HEK293 (cell line): ENCODE results near the gene R3HDML.

Source experiments
- HIC1 ChIP-seq: fragments of 450-650 bp; formaldehyde crosslinking; IDR thresholded peaks from 2 replicates; pipeline ENCODE4 v1.5.1; 2016; ENCODE audit warnings: missing biosample characterization, missing genetic modification characterization
- KLF17 ChIP-seq: fragments of 450-650 bp; formaldehyde crosslinking; IDR thresholded peaks from 2 replicates; pipeline ENCODE4 v1.5.1; 2016; ENCODE audit warnings: missing biosample characterization, missing genetic modification characterization
- KLF7 ChIP-seq: fragments of 450-650 bp; formaldehyde crosslinking; IDR thresholded peaks from 2 replicates; pipeline ENCODE4 v1.5.1; 2016; ENCODE audit warnings: missing biosample characterization, missing genetic modification characterization, borderline replicate concordance
- KLF9 ChIP-seq: fragments of 450-650 bp; formaldehyde crosslinking; IDR thresholded peaks from 2 replicates; pipeline ENCODE4 v1.5.1; 2016; ENCODE audit warnings: missing biosample characterization, missing genetic modification characterization, low read depth
- PRDM2 ChIP-seq: fragments of 450-650 bp; formaldehyde crosslinking; IDR thresholded peaks from 2 replicates; pipeline ENCODE4 v1.5.1; 2016; ENCODE audit warnings: missing biosample characterization, missing genetic modification characterization, borderline replicate concordance
- SP3 ChIP-seq: fragments of 450-650 bp; formaldehyde crosslinking; IDR thresholded peaks from 2 replicates; pipeline ENCODE4 v1.5.1; 2016; ENCODE audit warnings: missing biosample characterization, missing genetic modification characterization
- ZFHX2 ChIP-seq: fragments of 450-650 bp; formaldehyde crosslinking; conservative IDR thresholded peaks from 2 replicates; pipeline ENCODE4 v1.5.1; 2016; ENCODE audit warnings: missing biosample characterization, missing genetic modification characterization
- ZFP3 ChIP-seq: fragments of 450-650 bp; formaldehyde crosslinking; IDR thresholded peaks from 2 replicates; pipeline ENCODE4 v1.5.1; 2016; ENCODE audit warnings: low read depth, missing biosample characterization, missing genetic modification characterization
- ZFP37 ChIP-seq: fragments of 450-650 bp; formaldehyde crosslinking; IDR thresholded peaks from 2 replicates; pipeline ENCODE4 v1.5.1; 2016; ENCODE audit warnings: missing biosample characterization, missing genetic modification characterization
- ZNF114 ChIP-seq: fragments of 450-650 bp; formaldehyde crosslinking; IDR thresholded peaks from 2 replicates; pipeline ENCODE4 v1.5.0; 2017; ENCODE audit warnings: missing biosample characterization, missing genetic modification characterization
- ZNF148 ChIP-seq: fragments of 450-650 bp; formaldehyde crosslinking; IDR thresholded peaks from 2 replicates; pipeline ENCODE4 v1.5.0; 2017; ENCODE audit warnings: missing biosample characterization, missing genetic modification characterization, borderline replicate concordance
- ZNF155 ChIP-seq: fragments of 450-650 bp; formaldehyde crosslinking; IDR thresholded peaks from 2 replicates; pipeline ENCODE4 v1.5.1; 2016; ENCODE audit warnings: missing biosample characterization, missing genetic modification characterization
- ZNF280D ChIP-seq: fragments of 450-650 bp; formaldehyde crosslinking; IDR thresholded peaks from 2 replicates; pipeline ENCODE4 v1.5.1; 2016; ENCODE audit warnings: missing biosample characterization, missing genetic modification characterization
- ZNF292 ChIP-seq: fragments of 450-650 bp; formaldehyde crosslinking; IDR thresholded peaks from 2 replicates; pipeline ENCODE4 v1.5.1; 2016; ENCODE audit warnings: low read depth, missing biosample characterization, missing genetic modification characterization, borderline replicate concordance
- ZNF398 ChIP-seq: fragments of 450-650 bp; formaldehyde crosslinking; IDR thresholded peaks from 2 replicates; pipeline ENCODE4 v1.5.1; 2017; ENCODE audit warnings: missing biosample characterization, missing genetic modification characterization
- ZNF416 ChIP-seq: fragments of 450-650 bp; formaldehyde crosslinking; IDR thresholded peaks from 2 replicates; pipeline ENCODE4 v1.5.1; 2016; ENCODE audit warnings: missing biosample characterization, missing genetic modification characterization
- ZNF530 ChIP-seq: fragments of 450-650 bp; formaldehyde crosslinking; IDR thresholded peaks from 2 replicates; pipeline ENCODE4 v1.5.1; 2016; ENCODE audit warnings: low read depth, missing biosample characterization, missing genetic modification characterization
- ZNF555 ChIP-seq: fragments of 450-650 bp; formaldehyde crosslinking; conservative IDR thresholded peaks from 2 replicates; pipeline ENCODE4 v1.5.1; 2017; ENCODE audit warnings: missing biosample characterization, mild to moderate bottlenecking, missing genetic modification characterization, inconsistent platforms
- ZNF580 ChIP-seq: fragments of 450-650 bp; formaldehyde crosslinking; IDR thresholded peaks from 2 replicates; pipeline ENCODE4 v1.5.1; 2016; ENCODE audit warnings: missing biosample characterization, missing genetic modification characterization
- ZNF623 ChIP-seq: fragments of 450-650 bp; formaldehyde crosslinking; IDR thresholded peaks from 2 replicates; pipeline ENCODE4 v1.5.1; 2016; ENCODE audit warnings: missing biosample characterization, missing genetic modification characterization
- ZNF677 ChIP-seq: fragments of 450-650 bp; IDR thresholded peaks from 2 replicates; pipeline ENCODE4 v1.5.0; 2018; ENCODE audit warnings: missing biosample characterization, mild to moderate bottlenecking, missing genetic modification characterization, moderate library complexity
- ZSCAN30 ChIP-seq: fragments of 450-650 bp; IDR thresholded peaks from 2 replicates; pipeline ENCODE4 v1.5.1; 2018; ENCODE audit warnings: missing biosample characterization, mild to moderate bottlenecking, missing genetic modification characterization, moderate library complexity

R3HDML gene

GRCh38 chr20:44388466-44389023, 51.7 kb downstream of the R3HDML start (continued):
- no peak for TF ChIP-seq ZNF114 (tag by site-specific recombination)
- no peak for TF ChIP-seq ZFHX2 (tag by site-specific recombination)
- no peak for TF ChIP-seq ZNF148 (tag by site-specific recombination)
- no peak for TF ChIP-seq ZNF292 (tag by site-specific recombination)
- 0 out of 2 replicates have a peak, but pooled peaks have one; percentile 49 for TF ChIP-seq ZSCAN30
- peak; percentile 43 for TF ChIP-seq KLF9 (tag by site-specific recombination)
- peak; percentile 80 for TF ChIP-seq ZNF280D (tag by site-specific recombination)
- no peak for TF ChIP-seq ZNF155 (tag by site-specific recombination)
- TF ChIP-seq ZNF416: no peak
- TF ChIP-seq KLF17 (tag by site-specific recombination): peak; percentile 78
- no peak for TF ChIP-seq ZNF530 (tag by site-specific recombination)
- peak; percentile 51; the same call in 1 of the 2 replicates for TF ChIP-seq HIC1
- TF ChIP-seq KLF7 (tag by site-specific recombination): no peak
- TF ChIP-seq ZNF623 (tag by site-specific recombination): no peak
- no peak; the same call in 1 of the 2 replicates for TF ChIP-seq SP3 (tag by site-specific recombination)
- TF ChIP-seq ZFP37 (tag by site-specific recombination): no peak
- no peak for TF ChIP-seq PRDM2 (tag by site-specific recombination)
- no peak for TF ChIP-seq ZFP3
- TF ChIP-seq ZNF555 (tag by site-specific recombination): no peak
- no peak for TF ChIP-seq ZNF677 (tag by site-specific recombination)
- no peak; the same call in 1 of the 2 replicates for TF ChIP-seq ZNF580 (tag by site-specific recombination)
- no peak for TF ChIP-seq ZNF398 (tag by site-specific recombination)
